ENCODE data around the gene ZBTB21. TPM values are rescaled to one million over a fixed set of nuclear protein-coding genes. Genes with fewer than 3 reads are reported as not detected.

Gene ZBTB21
- total and polyA plus RNA-seq, 2 of the 4 experiments (the other 2 are of a cell fraction) = 6.8 to 12.0 TPM

- Histone ChIP-seq H3K9ac (ENCODE audit: low read depth, low read length) (no peak overlapping the region), H3K4me3 (ENCODE audit: insufficient read depth, low read depth, low read length) (no peak overlapping the region), H3K27me3 (ENCODE audit: control insufficient read depth, insufficient read depth, low read length) (no peaks in the 10 kb centered on the region), H3K18ac (ENCODE audit: low read depth, low read length) (no peak overlapping the region), H3K4ac (ENCODE audit: low read depth, low read length) (no peak overlapping the region), H3K36me3 (ENCODE audit: control insufficient read depth, insufficient read depth, low read length) (no peaks in the 10 kb centered on the region), H2AK5ac (ENCODE audit: low read depth, low read length) (no peak overlapping the region), H2AK9ac (replicated peaks; ENCODE audit: low read depth, low read length, poor library complexity) (no peak overlapping the region), H2BK15ac (ENCODE audit: low read depth, low read length) (no peak overlapping the region), H4K91ac (ENCODE audit: insufficient read depth, low read depth, low read length) (no peak overlapping the region), H3K23ac (ENCODE audit: low read depth, low read length) (no peak overlapping the region), H3K56ac (ENCODE audit: extremely low read depth, insufficient read depth, low read length) (no peak overlapping the region), H3K9me3 (ENCODE audit: control insufficient read depth, insufficient read depth, low read length) (peaks cover 9% of the 10 kb centered on the region), H2BK120ac (ENCODE audit: low read depth, low read length) (no peak overlapping the region), H3K79me1 (ENCODE audit: low read depth in 1 of 2, low read length in 2 of 2) (no peaks in the 10 kb centered on the region), H4K8ac (ENCODE audit: low read depth in 2 of 2, low read length in 2 of 2) (no peak overlapping the region), H4K20me1 (ENCODE audit: insufficient read depth, low read length) (no peaks in the 10 kb centered on the region), H3K27ac (ENCODE audit: insufficient read depth, low read length) (no peak overlapping the region), H4K5ac (ENCODE audit: low read depth, low read length) (no peak overlapping the region), H3K14ac (replicated peaks; ENCODE audit: low read depth, low read length) (no peak overlapping the region), H3K4me2 (ENCODE audit: low read depth, low read length) (no peak overlapping the region), H2AFZ (replicated peaks; ENCODE audit: low read length, poor library complexity) (no peak overlapping the region), H3K9me1 (ENCODE audit: insufficient read depth, low read length) (0 out of 2 replicates have a peak, but pooled peaks cover 2% of the 10 kb centered on the region), H2BK5ac (ENCODE audit: low read depth, low read length, poor library complexity, severe bottlenecking) (no peak overlapping the region), H3K4me1 (ENCODE audit: control insufficient read depth, insufficient read depth, low read length) (no peaks in the 10 kb centered on the region), H2BK20ac (ENCODE audit: low read depth, low read length) (no peak overlapping the region)
- 94% methylated on average over 3 of the region's 8 CpGs; no CpG with 5 or more reads in 1 of the 2 experiments for WGBS, 2 experiments (ENCODE audit: extremely low coverage in 2 of 2, insufficient read length in 1 of 2)
- dilution Hi-C loops (cut with HindIII; ENCODE audit: low sequenced_read_pairs, unreplicated experiment) (no loop called here), intact Hi-C loops (cut with micrococcal nuclease) (no loop called here), in situ Hi-C loops (cut with MboI; ENCODE audit: low sequenced_read_pairs) (no loop called here)
- ChIA-PET CTCF (no interaction called here), POLR2A (ENCODE audit: unreplicated experiment) (no interaction called here)
- TF ChIP-seq MXI1 (IDR thresholded peaks at IDR 0.05; ENCODE audit: borderline replicate concordance, low read depth, low read length) = no peak
- TF ChIP-seq CEBPB (IDR thresholded peaks at IDR 0.05; ENCODE audit: low read depth, low read length) = no peak
- no peak for TF ChIP-seq RCOR1 (IDR thresholded peaks at IDR 0.05; ENCODE audit: insufficient replicate concordance, low read length)
- no peak for TF ChIP-seq CTCF (conservative IDR thresholded peaks at IDR 0.05; ENCODE audit: low read depth, low read length)
- TF ChIP-seq BHLHE40 (IDR thresholded peaks at IDR 0.05; ENCODE audit: low read depth, low read length) = no peak
- TF ChIP-seq USF2 (IDR thresholded peaks at IDR 0.05; ENCODE audit: low read depth, low read length) = no peak
- no peak for TF ChIP-seq RFX5 (IDR thresholded peaks at IDR 0.05; ENCODE audit: low read depth, low read length)
- TF ChIP-seq MAZ (IDR thresholded peaks at IDR 0.05; ENCODE audit: borderline replicate concordance, low read depth, low read length) = no peak
- TF ChIP-seq POLR2A (IDR thresholded peaks at IDR 0.05; ENCODE audit: low read depth, low read length) = no peak
- no peak for TF ChIP-seq SMC3 (IDR thresholded peaks at IDR 0.05; ENCODE audit: low read depth, low read length)
- TF ChIP-seq FOS (IDR thresholded peaks at IDR 0.05; ENCODE audit: low read depth, low read length) = no peak
- no peak for TF ChIP-seq MAFK (IDR thresholded peaks at IDR 0.05; ENCODE audit: low read depth, low read length)
- no peak for TF ChIP-seq ELK1 (IDR thresholded peaks at IDR 0.05; ENCODE audit: borderline replicate concordance, low read depth, low read length)
- no peak for TF ChIP-seq NFE2L2 (IDR thresholded peaks at IDR 0.05; ENCODE audit: low read depth, low read length)
- no peak for TF ChIP-seq CHD1 (IDR thresholded peaks at IDR 0.05; ENCODE audit: low read depth, low read length)
- DNase-seq = no peak
- no TSS peak for BruUV-seq (replicated peaks)
- no peak for ATAC-seq (ENCODE audit: low read depth)
Observed at GRCh38 chr21:41976611-41977010, 33.5 kb downstream of the ZBTB21 start.
